GM12865 (cell line): Measurements from ENCODE around the gene ABCA1.

Experiments
- DNase-seq: peaks from one replicate; pipeline ENCODE4 v3.0.0; 2010; ENCODE audit warnings: low read depth
- H3K4me3 ChIP-seq: 2 replicates; pipeline ENCODE4 v1.5.1; 2011; ENCODE audit warnings: mild to moderate bottlenecking, low read depth, low read length, control low read depth
- CTCF ChIP-seq: IDR thresholded peaks from 2 replicates; pipeline ENCODE4 v1.5.1; 2011; ENCODE audit warnings: low read length, control low read depth, low read depth, inconsistent platforms; ENCODE audit not compliant: insufficient read depth; ENCODE audit errors: missing control alignments

Gene ABCA1

GRCh38 chr9:104815851-104816565 is 111.9 kb downstream of the ABCA1 start:
- H3K4me3 ChIP-seq = no peak overlapping the region
- no peak for DNase-seq
- TF ChIP-seq CTCF = no peak

- DNase-seq = no peak
- H3K4me3 ChIP-seq = no peak overlapping the region
- TF ChIP-seq CTCF = no peak
Measured at GRCh38 chr9:104810421-104811339, 117.3 kb downstream of the ABCA1 start.

- TF ChIP-seq CTCF = no peak
- H3K4me3 ChIP-seq = no peak overlapping the region
- no peak for DNase-seq
Measured at GRCh38 chr9:104808035-104808614, 119.8 kb downstream of the ABCA1 start.

GRCh38 chr9:104805441-104805840 is 122.5 kb downstream of the ABCA1 start:
- no peak for DNase-seq
- no peak for TF ChIP-seq CTCF
- no peak overlapping the region for H3K4me3 ChIP-seq

- TF ChIP-seq CTCF = no peak
- DNase-seq = no peak
Measured at GRCh38 chr9:104802906-104803305, 125.0 kb downstream of the ABCA1 start.

GRCh38 chr9:104802110-104802509 is 125.8 kb downstream of the ABCA1 start:
- no peak overlapping the region for H3K4me3 ChIP-seq
- no peak for TF ChIP-seq CTCF
- no peak for DNase-seq

More at GRCh38 chr9:104802906-104803305, 125.0 kb downstream of the ABCA1 start:
- no peak overlapping the region for H3K4me3 ChIP-seq
